ENCODE measurements around the gene PRKD1.

DNA sequence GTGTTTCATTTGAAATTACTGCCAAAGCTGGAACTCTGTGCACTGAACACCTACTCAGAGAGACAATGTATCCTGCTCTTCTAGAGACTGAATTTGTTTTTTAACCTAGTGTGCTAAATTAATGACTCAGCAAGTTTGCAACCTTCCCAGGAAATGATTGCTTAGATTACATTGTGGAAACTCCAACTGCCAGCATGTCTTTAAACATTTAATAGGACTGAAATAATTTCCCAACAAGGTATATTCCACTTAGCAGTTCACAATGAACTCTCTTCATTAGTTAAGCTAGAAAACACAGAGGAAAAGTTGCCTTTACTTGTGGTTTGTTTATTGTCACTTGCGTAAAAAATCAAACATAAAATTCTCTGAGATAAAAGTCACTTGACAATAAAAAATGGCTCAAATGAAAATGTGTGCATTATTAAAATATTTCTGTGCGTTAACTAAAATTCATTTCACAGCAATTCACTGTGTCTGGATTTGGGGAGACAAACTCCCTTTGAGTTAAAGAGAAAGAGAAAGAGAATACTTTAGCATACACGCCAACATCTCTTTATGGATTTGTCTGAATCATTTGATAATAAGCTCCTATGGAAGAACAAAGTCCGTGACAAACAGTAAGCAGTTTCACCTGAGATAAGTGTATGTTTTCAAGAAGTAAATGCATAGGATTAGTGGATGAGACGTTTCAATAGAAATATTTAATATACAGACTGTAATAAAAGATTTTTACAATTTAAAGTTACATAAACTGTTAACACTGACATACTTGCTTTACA is 284.0 kb downstream of the PRKD1 start:
- TF ChIP-seq, protein P1, sequence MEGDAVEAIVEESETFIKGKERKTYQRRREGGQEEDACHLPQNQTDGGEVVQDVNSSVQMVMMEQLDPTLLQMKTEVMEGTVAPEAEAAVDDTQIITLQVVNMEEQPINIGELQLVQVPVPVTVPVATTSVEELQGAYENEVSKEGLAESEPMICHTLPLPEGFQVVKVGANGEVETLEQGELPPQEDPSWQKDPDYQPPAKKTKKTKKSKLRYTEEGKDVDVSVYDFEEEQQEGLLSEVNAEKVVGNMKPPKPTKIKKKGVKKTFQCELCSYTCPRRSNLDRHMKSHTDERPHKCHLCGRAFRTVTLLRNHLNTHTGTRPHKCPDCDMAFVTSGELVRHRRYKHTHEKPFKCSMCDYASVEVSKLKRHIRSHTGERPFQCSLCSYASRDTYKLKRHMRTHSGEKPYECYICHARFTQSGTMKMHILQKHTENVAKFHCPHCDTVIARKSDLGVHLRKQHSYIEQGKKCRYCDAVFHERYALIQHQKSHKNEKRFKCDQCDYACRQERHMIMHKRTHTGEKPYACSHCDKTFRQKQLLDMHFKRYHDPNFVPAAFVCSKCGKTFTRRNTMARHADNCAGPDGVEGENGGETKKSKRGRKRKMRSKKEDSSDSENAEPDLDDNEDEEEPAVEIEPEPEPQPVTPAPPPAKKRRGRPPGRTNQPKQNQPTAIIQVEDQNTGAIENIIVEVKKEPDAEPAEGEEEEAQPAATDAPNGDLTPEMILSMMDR (IDR thresholded peaks at IDR 0.05): no peak
- TF ChIP-seq POLR2A (IDR thresholded peaks at IDR 0.05): no peak
